GM12865 (cell line): ENCODE measurements around the gene GALNT2.

ENCODE experiments used
- DNase-seq: peaks from one replicate; pipeline ENCODE4 v3.0.0; 2010; ENCODE audit warnings: low read depth
- H3K4me3 ChIP-seq: 2 replicates; pipeline ENCODE4 v1.5.1; 2011; ENCODE audit warnings: mild to moderate bottlenecking, low read depth, low read length, control low read depth
- TF ChIP-seq, protein P1 (sequence below): IDR thresholded peaks from 2 replicates; pipeline ENCODE4 v1.5.1; 2011; ENCODE audit warnings: low read length, control low read depth, low read depth, inconsistent platforms; ENCODE audit not compliant: insufficient read depth; ENCODE audit errors: missing control alignments

GALNT2 gene

DNA sequence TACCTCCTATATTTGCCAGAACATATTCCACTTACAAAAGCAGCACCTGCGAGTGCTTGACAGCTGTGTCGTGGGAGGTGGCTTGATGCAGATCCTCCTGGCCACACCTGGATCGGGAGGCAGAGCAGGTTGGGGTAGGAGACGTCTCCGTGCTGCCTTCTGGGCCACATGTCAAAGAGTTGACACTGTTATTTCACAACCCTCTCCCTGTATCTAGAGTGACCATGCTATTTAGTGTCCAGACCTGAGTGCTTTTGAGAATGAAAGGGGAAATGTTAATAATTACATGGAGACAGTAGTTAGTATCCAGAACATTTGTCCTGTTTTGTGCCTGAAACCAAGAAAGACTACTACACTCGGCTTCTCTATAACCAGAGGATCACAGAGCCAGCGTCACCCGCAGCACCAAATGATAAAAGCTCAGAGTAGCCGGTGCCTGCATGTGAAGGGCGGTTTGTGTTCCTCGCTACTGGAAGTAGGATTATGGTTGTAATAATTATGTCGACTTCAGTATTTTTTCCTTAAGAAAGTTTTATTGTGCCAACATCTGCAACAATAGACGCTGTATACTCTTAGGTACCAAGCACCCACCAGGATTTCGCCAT lies 77.1 kb downstream of the GALNT2 start:
- TF ChIP-seq, protein P1, sequence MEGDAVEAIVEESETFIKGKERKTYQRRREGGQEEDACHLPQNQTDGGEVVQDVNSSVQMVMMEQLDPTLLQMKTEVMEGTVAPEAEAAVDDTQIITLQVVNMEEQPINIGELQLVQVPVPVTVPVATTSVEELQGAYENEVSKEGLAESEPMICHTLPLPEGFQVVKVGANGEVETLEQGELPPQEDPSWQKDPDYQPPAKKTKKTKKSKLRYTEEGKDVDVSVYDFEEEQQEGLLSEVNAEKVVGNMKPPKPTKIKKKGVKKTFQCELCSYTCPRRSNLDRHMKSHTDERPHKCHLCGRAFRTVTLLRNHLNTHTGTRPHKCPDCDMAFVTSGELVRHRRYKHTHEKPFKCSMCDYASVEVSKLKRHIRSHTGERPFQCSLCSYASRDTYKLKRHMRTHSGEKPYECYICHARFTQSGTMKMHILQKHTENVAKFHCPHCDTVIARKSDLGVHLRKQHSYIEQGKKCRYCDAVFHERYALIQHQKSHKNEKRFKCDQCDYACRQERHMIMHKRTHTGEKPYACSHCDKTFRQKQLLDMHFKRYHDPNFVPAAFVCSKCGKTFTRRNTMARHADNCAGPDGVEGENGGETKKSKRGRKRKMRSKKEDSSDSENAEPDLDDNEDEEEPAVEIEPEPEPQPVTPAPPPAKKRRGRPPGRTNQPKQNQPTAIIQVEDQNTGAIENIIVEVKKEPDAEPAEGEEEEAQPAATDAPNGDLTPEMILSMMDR = no peak
- no peak for DNase-seq

DNA sequence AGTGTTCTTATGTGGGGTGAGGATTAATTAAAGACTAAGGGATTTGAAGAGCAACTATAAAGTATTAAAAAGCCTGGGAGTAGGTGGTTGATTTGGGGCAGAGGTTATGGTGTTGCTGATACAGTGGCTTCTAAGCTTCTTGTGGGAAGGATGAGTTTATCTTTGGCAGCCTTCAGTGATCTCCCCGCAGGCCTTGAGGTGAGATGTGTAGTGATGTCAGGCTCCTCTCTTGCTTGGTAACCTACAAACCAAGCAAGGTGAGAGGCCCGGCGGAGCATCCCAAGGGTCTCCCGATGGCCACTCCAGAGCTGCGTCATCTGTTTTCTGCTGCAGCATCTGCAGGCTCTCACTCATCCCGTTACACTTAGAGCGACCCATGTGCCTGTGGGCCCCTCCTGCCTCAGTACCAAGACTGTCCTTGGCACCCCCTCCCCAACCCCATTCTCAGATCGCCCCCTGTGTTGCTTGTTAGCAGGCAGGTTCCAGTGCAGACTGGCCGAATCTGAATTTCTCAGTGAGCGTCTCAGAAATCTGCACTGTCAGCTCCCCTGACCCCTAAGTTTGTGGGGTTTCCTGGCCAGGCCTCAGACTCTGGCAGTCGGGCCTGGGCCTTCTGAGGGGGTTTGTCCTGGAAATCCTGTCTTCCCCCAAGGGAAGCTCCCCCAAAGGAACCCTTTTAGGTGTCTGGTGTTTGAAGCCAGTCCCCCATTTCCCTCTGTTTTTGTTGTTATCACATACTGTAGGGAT lies 77.9 kb downstream of the GALNT2 start:
- no peak overlapping the region for H3K4me3 ChIP-seq
- DNase-seq = no peak
- TF ChIP-seq, protein P1 = no peak

More for the DNA sequence above, 77.1 kb downstream of the GALNT2 start:
- H3K4me3 ChIP-seq = no peak overlapping the region

DNA sequence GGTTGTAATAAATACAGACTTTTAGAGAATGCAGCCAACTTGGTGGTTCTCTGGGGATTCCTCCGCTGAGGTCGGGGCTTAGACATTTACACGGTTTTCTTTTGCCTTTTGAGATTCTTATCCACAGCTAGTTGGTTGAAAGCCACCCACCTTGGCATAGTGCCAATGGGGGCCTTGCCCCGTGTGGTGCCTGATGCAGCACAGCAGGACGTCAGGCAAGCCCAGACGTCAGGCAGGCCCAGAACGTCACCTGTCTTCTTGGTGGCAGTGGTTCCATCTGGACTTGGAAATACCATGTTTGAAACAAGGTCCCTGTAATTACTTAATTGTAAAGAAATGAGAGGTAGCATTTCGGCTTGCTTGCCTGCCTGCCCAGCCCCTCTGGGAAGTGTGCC lies 78.5 kb downstream of the GALNT2 start:
- DNase-seq = no peak

DNA sequence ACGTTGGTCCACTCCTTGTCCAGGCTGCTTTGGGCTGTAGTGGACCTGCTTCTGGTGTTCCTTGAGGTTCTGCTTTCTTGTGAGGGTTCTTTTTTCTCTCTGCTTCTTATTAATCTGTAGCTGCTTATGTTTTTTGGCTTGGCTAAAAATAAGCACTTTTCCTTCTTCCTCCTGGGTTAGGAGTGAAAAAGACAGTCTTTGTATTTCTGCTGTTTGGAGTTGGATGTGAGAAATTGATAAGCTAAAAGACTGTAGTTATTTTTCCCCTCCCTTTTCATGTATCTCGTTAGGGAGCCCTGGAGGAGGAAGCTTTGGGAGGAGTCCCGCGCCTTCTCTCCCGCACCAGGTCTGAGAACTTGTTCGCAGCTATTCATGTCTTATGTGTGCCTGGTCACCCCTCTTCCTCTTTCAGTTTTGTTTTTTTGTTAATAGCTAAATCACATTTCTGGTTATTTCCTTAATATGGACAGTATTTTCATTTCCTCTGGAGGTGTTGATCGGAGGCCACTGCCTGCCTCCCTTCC lies 79.0 kb downstream of the GALNT2 start:
- no peak overlapping the region for H3K4me3 ChIP-seq
- DNase-seq = peak; percentile 40
- TF ChIP-seq, protein P1 = no peak

More for the DNA sequence above, 78.5 kb downstream of the GALNT2 start:
- H3K4me3 ChIP-seq = no peak overlapping the region
- TF ChIP-seq, protein P1 = no peak

DNA sequence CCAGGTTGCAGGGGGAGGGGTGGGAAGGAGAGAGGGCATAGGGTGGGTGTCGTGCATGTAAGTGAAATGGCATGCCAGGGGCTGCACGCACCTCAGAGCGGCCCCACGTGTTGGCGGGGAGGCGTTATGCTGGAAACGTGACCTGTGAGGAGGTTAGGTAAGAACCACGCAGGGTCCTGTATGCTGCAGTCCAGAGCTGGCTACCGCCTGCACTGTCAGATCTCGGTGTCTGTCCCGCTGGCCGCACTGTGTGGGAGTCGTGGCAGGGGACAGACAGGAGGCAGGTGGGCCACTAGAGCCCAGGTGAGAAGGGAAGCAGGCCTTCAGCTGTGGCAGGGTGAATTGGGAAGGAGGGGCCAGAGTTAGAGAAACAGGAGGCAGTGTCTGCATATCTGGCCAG lies 79.7 kb downstream of the GALNT2 start:
- TF ChIP-seq, protein P1 = no peak
- DNase-seq = no peak
- H3K4me3 ChIP-seq = no peak overlapping the region

DNA sequence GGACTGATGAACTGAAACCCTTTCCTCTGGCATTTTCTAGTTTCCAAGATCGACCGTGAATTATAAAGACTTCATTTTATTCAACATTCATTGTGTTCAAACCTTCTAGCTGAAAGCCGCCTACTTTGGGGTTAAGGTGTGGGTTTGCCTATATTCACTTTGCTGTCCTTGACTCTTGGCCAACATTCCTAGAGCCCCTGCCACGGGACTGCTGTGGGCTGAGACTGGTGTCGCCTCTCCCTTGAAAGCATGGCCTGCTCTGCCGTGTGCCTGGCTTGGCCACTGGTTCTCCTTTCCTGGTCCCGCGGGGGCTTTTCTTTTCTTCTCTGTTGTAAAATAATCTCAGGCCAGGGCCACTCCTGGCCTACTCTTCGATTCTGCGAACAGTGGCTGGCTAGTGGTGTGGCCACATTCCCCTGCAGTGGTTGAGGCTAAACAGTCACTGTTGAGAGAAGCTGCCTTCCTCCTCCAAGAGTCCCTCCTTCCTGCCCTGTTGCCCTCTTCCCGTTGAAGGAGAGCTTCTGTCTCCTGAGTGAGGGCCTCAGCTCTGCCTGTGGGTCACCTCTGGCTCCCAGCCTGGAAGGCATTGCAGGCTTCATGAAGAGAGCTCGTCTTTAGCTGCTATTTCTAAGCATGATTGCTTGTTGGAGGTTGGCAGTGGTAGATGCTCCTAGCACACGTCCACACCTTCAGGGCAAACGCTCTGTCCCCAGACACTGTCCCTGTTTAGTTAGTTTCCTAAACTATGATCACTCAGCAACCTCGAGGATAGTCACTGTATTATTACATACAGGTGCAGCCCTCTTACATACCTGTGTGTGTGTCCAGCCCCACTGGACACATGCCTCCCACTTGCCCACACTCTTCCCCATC lies 80.5 kb downstream of the GALNT2 start:
- TF ChIP-seq, protein P1 = no peak
- no peak for DNase-seq
- no peak overlapping the region for H3K4me3 ChIP-seq
